ENCODE results near the gene RAB11FIP3.
"Not testable (repeated sequence)": the region's sequence is repeated elsewhere in the genome, so short reads cannot be mapped to it uniquely, and the experiment has no call there.

The RAB11FIP3 gene

DNA sequence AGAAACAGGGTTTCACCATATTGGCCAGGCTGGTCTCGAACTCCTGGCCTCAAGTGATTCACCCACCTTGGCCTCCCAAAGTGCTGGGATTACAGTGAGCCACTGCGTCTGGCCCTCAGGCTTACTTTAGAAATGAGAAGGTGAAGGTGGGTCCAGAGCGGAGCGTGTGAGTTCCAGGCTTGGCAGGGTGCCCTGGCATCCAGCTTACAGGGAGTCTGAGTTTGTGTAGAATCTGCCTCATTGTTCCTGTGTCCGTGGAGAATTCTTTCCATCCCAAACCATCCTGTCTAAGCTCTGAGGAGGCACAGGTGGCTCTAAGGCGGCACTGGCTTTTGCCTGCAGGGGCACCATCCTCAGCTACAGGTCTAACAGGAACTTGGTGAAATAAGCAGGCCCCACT is 50.6 kb downstream of the RAB11FIP3 start:
- no peaks in the 10 kb centered on the region for H3K27me3 ChIP-seq (ENCODE audit: insufficient read depth, low read depth, severe bottlenecking)
- no peak for DNase-seq
- peaks cover 17% of the 10 kb centered on the region for H3K36me3 ChIP-seq
- no peak for TF ChIP-seq CTCF (IDR thresholded peaks at IDR 0.05; ENCODE audit: low read depth, low read length)
- no peak overlapping the region for H3K4me3 ChIP-seq (ENCODE audit: low read depth, low read length)
- no peak overlapping the region for H3K27ac ChIP-seq
- no peaks in the 10 kb centered on the region for H3K9me3 ChIP-seq (ENCODE audit: severe bottlenecking)

DNA sequence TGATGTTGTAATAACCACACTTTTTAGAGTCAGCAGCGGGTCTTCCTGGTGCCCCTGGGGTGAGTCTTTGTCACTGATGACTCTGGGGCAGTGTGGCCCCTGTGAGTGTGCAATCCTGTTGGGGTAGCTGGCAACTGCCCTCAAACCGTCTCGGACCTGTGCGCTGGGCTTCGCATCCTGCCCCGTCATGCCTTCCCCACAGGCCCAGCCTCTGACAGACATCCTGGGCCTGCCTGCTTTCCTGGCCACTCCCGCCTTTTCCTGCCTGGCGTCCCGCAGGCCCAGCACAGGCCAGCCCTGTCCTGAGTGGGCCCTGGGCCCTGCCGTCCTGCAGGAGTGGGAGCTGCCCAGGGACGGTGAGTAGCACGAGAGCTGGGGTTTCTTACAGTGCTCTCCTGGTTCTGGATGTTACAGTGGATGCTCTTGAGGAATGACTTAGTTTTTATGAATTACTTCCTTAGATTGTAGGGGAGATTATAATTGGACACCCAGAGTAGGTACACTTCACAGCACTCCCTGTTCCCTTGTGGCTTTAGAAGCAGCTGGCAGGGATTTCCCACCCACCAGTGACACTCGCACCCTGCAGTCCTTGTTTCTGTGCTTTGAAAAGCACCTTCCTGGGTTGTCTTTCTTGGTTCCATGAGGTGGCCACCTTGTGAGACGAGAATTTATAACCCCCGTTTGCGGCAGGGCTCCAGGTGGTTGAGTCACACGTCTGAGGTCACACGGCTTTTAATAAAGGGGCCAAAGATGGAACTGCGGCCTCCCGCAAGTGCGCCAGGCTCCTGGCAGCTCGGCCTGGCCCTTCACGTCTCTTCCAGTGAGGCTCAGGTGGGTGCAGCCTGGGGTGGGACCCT is 52.1 kb downstream of the RAB11FIP3 start:
- Histone ChIP-seq H3K4me3 (ENCODE audit: low read depth, low read length) (no peak overlapping the region), H3K36me3 (peaks cover 8% of the 10 kb centered on the region; the same call in 1 of the 2 replicates), H3K27ac (no peak overlapping the region), H3K9me3 (ENCODE audit: severe bottlenecking) (no peaks in the 10 kb centered on the region), H3K27me3 (ENCODE audit: insufficient read depth, low read depth, severe bottlenecking) (no peaks in the 10 kb centered on the region)
- DNase-seq = no peak
- TF ChIP-seq CTCF (IDR thresholded peaks at IDR 0.05; ENCODE audit: low read depth, low read length) = no peak

DNA sequence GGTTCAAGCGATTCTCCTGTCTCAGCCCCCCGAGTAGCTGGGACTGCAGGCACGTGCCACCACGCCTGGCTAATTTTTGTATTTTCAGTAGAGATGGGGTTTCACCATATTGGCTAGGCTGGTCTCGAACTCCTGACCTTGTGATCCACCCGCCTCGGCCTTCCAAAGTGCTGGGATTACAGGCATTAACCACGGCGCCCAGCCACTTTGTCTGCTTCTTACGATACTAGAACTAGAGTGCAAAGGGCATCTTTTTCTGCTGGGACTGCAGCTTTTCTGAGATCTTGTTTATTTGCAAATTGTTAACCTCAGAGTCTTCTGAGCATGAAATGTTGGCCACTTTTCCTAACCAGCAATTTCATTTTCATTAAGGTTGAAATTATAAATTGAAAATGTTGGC is 52.8 kb downstream of the RAB11FIP3 start:
- H3K36me3 ChIP-seq; H3K4me3 ChIP-seq (ENCODE audit: low read depth, low read length); DNase-seq; H3K9me3 ChIP-seq (ENCODE audit: severe bottlenecking); H3K27me3 ChIP-seq (ENCODE audit: insufficient read depth, low read depth, severe bottlenecking); H3K27ac ChIP-seq: not testable (repeated sequence)

DNA sequence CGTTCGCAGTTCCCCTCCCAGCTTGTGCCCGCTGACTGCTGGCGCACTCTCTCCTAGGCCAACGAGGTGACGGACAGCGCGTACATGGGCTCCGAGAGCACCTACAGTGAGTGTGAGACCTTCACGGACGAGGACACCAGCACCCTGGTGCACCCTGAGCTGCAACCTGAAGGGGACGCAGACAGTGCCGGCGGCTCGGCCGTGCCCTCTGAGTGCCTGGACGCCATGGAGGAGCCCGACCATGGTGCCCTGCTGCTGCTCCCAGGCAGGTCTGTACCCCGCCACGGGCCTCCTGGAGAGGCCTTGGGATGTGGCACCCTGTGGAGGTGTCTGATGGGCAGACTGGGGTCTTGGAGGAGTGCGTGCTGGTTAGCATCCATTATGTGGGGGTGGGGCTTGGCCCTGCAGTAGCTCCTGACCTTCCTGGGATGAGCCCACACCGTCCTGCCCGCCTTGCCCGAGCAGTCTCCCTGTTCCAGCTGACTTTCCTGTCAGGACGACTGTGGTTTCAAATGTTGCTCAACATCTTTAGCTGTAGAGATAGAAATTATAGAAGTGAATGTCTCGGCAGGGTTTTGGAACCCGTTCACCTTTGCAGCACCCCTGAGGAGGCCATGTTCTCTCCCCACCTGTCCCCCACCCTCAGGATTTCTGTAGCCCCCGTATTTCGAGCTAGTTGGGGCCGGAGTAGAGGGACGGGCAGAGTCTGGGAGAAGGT is 57.2 kb downstream of the RAB11FIP3 start:
- no peaks in the 10 kb centered on the region for H3K9me3 ChIP-seq (ENCODE audit: severe bottlenecking)

GRCh38 chr16:483341-484075 is 58.1 kb downstream of the RAB11FIP3 start:
- Histone ChIP-seq H3K4me3 (ENCODE audit: low read depth, low read length) (no peak overlapping the region), H3K9me3 (ENCODE audit: severe bottlenecking) (no peaks in the 10 kb centered on the region), H3K27me3 (ENCODE audit: insufficient read depth, low read depth, severe bottlenecking) (no peaks in the 10 kb centered on the region), H3K27ac (peak overlapping the region; percentile 74), H3K36me3 (peaks cover 19% of the 10 kb centered on the region)
- no peak for TF ChIP-seq CTCF (IDR thresholded peaks at IDR 0.05; ENCODE audit: low read depth, low read length)
- peak; percentile 75 for DNase-seq

More for the DNA sequence above, 57.2 kb downstream of the RAB11FIP3 start:
- no peak for TF ChIP-seq CTCF (IDR thresholded peaks at IDR 0.05; ENCODE audit: low read depth, low read length)
- Histone ChIP-seq H3K27me3 (ENCODE audit: insufficient read depth, low read depth, severe bottlenecking) (no peaks in the 10 kb centered on the region), H3K4me3 (ENCODE audit: low read depth, low read length) (no peak overlapping the region), H3K36me3 (peaks cover 19% of the 10 kb centered on the region), H3K27ac (peak overlapping the region; percentile 74)
- DNase-seq = no peak

DNA sequence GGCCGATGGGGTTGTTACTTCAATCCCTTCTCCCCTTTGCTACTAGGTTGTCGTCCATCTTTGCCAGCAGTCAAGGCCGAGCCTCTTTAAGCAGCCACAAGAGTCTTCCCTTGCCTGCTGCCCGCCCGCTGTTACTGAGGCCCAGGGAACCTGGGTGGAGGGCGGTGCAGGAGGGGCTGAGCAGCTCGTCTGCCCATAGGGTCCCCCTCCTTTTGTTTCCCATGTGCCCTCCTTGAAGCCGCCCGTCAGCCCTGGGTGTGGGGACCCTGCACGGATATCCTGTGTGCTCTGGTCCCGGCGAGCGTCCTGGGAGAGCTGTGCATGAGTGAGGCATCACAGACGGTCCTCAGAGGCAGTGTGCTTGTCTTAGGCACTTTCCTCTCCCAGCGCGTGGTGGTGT is 64.2 kb downstream of the RAB11FIP3 start:
- H3K27me3 ChIP-seq (ENCODE audit: insufficient read depth, low read depth, severe bottlenecking) = no peaks in the 10 kb centered on the region
- no peak for DNase-seq
- H3K4me3 ChIP-seq (ENCODE audit: low read depth, low read length) = no peak overlapping the region
- H3K36me3 ChIP-seq = peaks cover 41% of the 10 kb centered on the region
- TF ChIP-seq CTCF (IDR thresholded peaks at IDR 0.05; ENCODE audit: low read depth, low read length) = no peak
- H3K27ac ChIP-seq = no peak overlapping the region
- no peaks in the 10 kb centered on the region for H3K9me3 ChIP-seq (ENCODE audit: severe bottlenecking)
